Measurements from ENCODE around the gene SORL1. TPM values are rescaled to one million over a fixed set of nuclear protein-coding genes. Genes with fewer than 3 reads are reported as not detected.

Gene SORL1
- total RNA-seq, 4 donors from 2014 or later, result 7.1 to 12.6 (median 10.6) TPM

- Histone ChIP-seq H3K27me3 (no peaks in the 10 kb centered on the region), H3K36me3 (peaks cover 0 to 11% of the 10 kb centered on the region in 2 donors), H3K4me1 (peaks cover 0 to 13% (median 0%) of the 10 kb centered on the region in 3 donors), H3K4me3 (no peak overlapping the region), H3K9me3 (no peaks in the 10 kb centered on the region), H3K27ac (no peak overlapping the region)
- TF ChIP-seq POLR2A (IDR thresholded peaks at IDR 0.05) (no peak), POLR2AphosphoS5 (IDR thresholded peaks at IDR 0.05) (no peak), EP300 (IDR thresholded peaks at IDR 0.05) (no peak), CTCF (IDR thresholded peaks at IDR 0.05) (no peak)
- WGBS, 2 donors (ENCODE audit: low coverage in 1 of 2), result 88% methylated on average over 9 of the region's 9 CpGs; no CpG with 5 or more reads in 1 of the 2 donors
- no peak for ATAC-seq
Observed at GRCh38 chr11:121482231-121483129, 30.4 kb downstream of the SORL1 start.

- WGBS, 2 donors (ENCODE audit: low coverage in 1 of 2), result 79 to 88% methylated on average over 3 to 4 of the region's 4 CpGs
- TF ChIP-seq CTCF (IDR thresholded peaks at IDR 0.05) (no peak), POLR2A (IDR thresholded peaks at IDR 0.05) (no peak), POLR2AphosphoS5 (IDR thresholded peaks at IDR 0.05) (no peak), EP300 (IDR thresholded peaks at IDR 0.05) (no peak)
- no peak for ATAC-seq
- Histone ChIP-seq H3K36me3 (peaks cover 0 to 4% of the 10 kb centered on the region in 2 donors), H3K4me3 (no peak overlapping the region), H3K27me3 (no peaks in the 10 kb centered on the region), H3K4me1 (peaks cover 0 to 26% (median 0%) of the 10 kb centered on the region in 3 donors), H3K27ac (no peak overlapping the region), H3K9me3 (no peaks in the 10 kb centered on the region)
Observed at GRCh38 chr11:121483805-121484480, 31.8 kb downstream of the SORL1 start.

GRCh38 chr11:121485216-121485615 is 33.1 kb downstream of the SORL1 start:
- Histone ChIP-seq H3K36me3 (no peaks in the 10 kb centered on the region), H3K9me3 (no peaks in the 10 kb centered on the region), H3K4me3 (no peak overlapping the region), H3K27me3 (no peaks in the 10 kb centered on the region), H3K27ac (no peak overlapping the region), H3K4me1 (peaks cover 0 to 26% (median 0%) of the 10 kb centered on the region in 3 donors)
- 81 to 89% methylated on average over 6 to 7 of the region's 7 CpGs for WGBS, 2 donors (ENCODE audit: low coverage in 1 of 2)
- no peak for ATAC-seq
- TF ChIP-seq POLR2AphosphoS5 (IDR thresholded peaks at IDR 0.05) (no peak), EP300 (IDR thresholded peaks at IDR 0.05) (no peak), CTCF (IDR thresholded peaks at IDR 0.05) (no peak), POLR2A (IDR thresholded peaks at IDR 0.05) (no peak)

- no peak for TF ChIP-seq POLR2AphosphoS5 (IDR thresholded peaks at IDR 0.05)
- no peak for TF ChIP-seq EP300 (IDR thresholded peaks at IDR 0.05)
- TF ChIP-seq POLR2A (IDR thresholded peaks at IDR 0.05), result no peak
- TF ChIP-seq CTCF (IDR thresholded peaks at IDR 0.05), result no peak
- WGBS, 2 donors (ENCODE audit: low coverage in 1 of 2), result 94 to 100% methylated on average over 3 to 5 of the region's 5 CpGs
- Histone ChIP-seq H3K36me3 (no peaks in the 10 kb centered on the region), H3K27me3 (no peaks in the 10 kb centered on the region), H3K27ac (no peak overlapping the region), H3K4me1 (peaks cover 0 to 26% (median 0%) of the 10 kb centered on the region in 3 donors), H3K9me3 (no peaks in the 10 kb centered on the region), H3K4me3 (no peak overlapping the region)
- ATAC-seq, result no peak
Observed at GRCh38 chr11:121486054-121486453, 33.9 kb downstream of the SORL1 start.

Data from gastroesophageal sphincter (tissue), 4 donors.